Transverse colon (tissue), 4 donors: ENCODE data around the gene PROM2. TPM values are rescaled to one million over a fixed set of nuclear protein-coding genes. Genes with fewer than 3 reads are reported as not detected.

ENCODE experiments used
- DNase-seq: peaks from one replicate; pipeline ENCODE4 v3.0.0-alpha.2; 2019
- H3K27ac ChIP-seq, 4 donors: fragments of 200-600 bp; sonication (generic); 2 replicates each; pipeline ENCODE4 v1.5.1; 2016 to 2018; ENCODE audit warnings: inconsistent platforms in 4 of 4
- H3K27me3 ChIP-seq: fragments of 200-600 bp; sonication (generic); 2 replicates; pipeline ENCODE4 v1.5.1; 2017; ENCODE audit warnings: inconsistent platforms
- H3K36me3 ChIP-seq, 4 donors: fragments of 200-600 bp; sonication (generic); 2 replicates each; pipeline ENCODE4 v1.5.1; 2017 to 2019; ENCODE audit warnings: inconsistent platforms in 4 of 4
- H3K4me1 ChIP-seq, 4 donors: fragments of 200-600 bp; sonication (generic); 2 replicates each; pipeline ENCODE4 v1.5.1; 2017 to 2020; ENCODE audit warnings: inconsistent platforms in 4 of 4
- H3K4me3 ChIP-seq, 4 donors: fragments of 200-600 bp; sonication (generic); 1 replicate in 1 of 4; 2 replicates in 3 of 4; pipeline versions ENCODE4 v1.5.1 to v1.6.1; 2017 to 2019; ENCODE audit warnings: inconsistent platforms in 4 of 4
- H3K9me3 ChIP-seq, 2 donors: fragments of 200-600 bp; sonication (generic); 2 replicates each; pipeline ENCODE4 v1.5.1; 2017 to 2019; ENCODE audit warnings: inconsistent platforms in 2 of 2
- CTCF ChIP-seq, 5 experiments: fragments of 200-600 bp in 3 of 5; fragments of 450-650 bp in 2 of 5; sonication (generic) in 3 of 5; IDR thresholded peaks; 1 replicate in 2 of 5; 2 replicates in 3 of 5; pipeline ENCODE4 v1.5.1; 2016 to 2017; ENCODE audit warnings: antibody characterized with exemption in 5 of 5, inconsistent platforms in 3 of 5, mild to moderate bottlenecking in 2 of 5, moderate library complexity in 1 of 5
- EP300 ChIP-seq: sonication (generic); formaldehyde crosslinking; IDR thresholded peaks from one replicate; pipeline ENCODE4 v1.6.1; 2017; ENCODE audit warnings: antibody characterized with exemption, low read depth
- POLR2A ChIP-seq: fragments of 450-650 bp; IDR thresholded peaks from one replicate; pipeline ENCODE4 v1.6.1; 2016; ENCODE audit warnings: antibody characterized with exemption, mild to moderate bottlenecking, moderate library complexity
- POLR2AphosphoS5 ChIP-seq, 3 donors: sonication (generic); formaldehyde crosslinking; IDR thresholded peaks; one replicate each; pipeline ENCODE4 v1.6.1; 2016; ENCODE audit warnings: antibody characterized with exemption in 3 of 3
- WGBS, 2 donors: methylation state at CpG; one replicate each; pipeline ENCODE4 v1.1.5; 2018; ENCODE audit warnings: low coverage in 1 of 2; 5-methylcytosine and 5-hydroxymethylcytosine counted together
- in situ Hi-C, 4 donors: fragments of 200-750 bp; cut with MboI; loops; one replicate each; pipeline versions ENCODE4 v1.15.0 to v1.15.1; 2017; ENCODE audit warnings: low sequenced_read_pairs in 3 of 4, low pct_ligation_motif_present in 1 of 4, low pct_unique_long_range_greater_than_20kb in 1 of 4
- intact Hi-C: fragments of 100-400 bp; cut with DNase I; formaldehyde crosslinking; loops from one replicate; pipeline ENCODE4 v1.15.1; 2023; ENCODE audit warnings: low total_unique reads
- total RNA-seq, 4 donors: library from RNA; depleted of rRNA; stranded (reverse); fragments of >200 nt; gene quantifications; one replicate each; pipeline ENCODE4 v1.1.0, GENCODE V29; 2016

PROM2 gene
- 10 to 100 TPM; 20.2 to 46.6 (median 28.6) TPM for total RNA-seq

DNA sequence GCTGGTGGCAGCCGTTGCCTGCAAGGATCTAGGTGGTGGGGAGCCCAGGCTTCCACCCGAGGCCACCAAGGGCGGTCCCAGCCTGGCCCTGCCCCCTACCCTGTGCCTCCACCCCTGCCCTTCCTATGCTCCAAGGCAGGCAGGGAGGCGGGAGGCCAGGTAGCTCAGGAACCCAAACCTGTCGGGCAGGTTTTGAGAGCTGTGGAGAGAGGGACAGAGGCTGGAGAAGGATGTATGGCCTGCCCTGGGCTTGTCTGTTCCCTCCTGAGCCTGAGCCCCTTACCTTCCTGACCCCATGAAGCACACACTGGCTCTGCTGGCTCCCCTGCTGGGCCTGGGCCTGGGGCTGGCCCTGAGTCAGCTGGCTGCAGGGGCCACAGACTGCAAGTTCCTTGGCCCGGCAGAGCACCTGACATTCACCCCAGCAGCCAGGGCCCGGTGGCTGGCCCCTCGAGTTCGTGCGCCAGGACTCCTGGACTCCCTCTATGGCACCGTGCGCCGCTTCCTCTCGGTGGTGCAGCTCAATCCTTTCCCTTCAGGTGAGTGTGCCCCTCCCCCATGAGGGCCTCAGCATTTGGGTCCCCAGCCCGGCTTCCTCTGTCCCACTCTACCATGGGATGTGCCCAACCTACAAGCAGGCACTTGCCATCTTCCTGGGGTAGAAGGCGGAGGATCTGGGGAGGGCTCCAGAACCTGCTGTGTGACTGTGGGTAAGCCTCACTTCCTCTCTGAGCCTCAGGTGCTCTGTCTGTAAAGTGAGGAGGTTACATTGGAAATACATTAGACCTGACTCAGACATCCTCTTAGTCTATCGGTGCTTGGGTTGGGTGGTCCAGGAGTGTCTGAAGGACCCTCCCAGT, at the start of gene PROM2:
Gene PROM2 (plus strand): TSS at position 159 of the 860 bp plus-strand sequence. CDS start 137 bp downstream, at position 296.
- H3K4me1 ChIP-seq: peaks cover 0 to 34% (median 28%) of the 10 kb centered on the region in 4 donors
- no peaks in the 10 kb centered on the region for H3K27me3 ChIP-seq
- 67% methylated on average over 16 of the region's 17 CpGs; no CpG with 5 or more reads in 1 of the 2 donors for WGBS, 2 donors
- in situ Hi-C loops: no loop called here
- peak within 1 kb of the TSS in 3 of 4 donors; percentile 16 to 37 (median 33) for H3K4me3 ChIP-seq
- intact Hi-C loops: no loop called here
- H3K36me3 ChIP-seq: no peaks in the 10 kb centered on the region
- TF ChIP-seq POLR2A (peak; percentile 84), CTCF (IDR thresholded peaks at IDR 0.05) (no peak), POLR2AphosphoS5 (IDR thresholded peaks at IDR 0.05) (peak; percentile 83 to 85 (median 84))
- DNase-seq: peak; percentile 88
- H3K27ac ChIP-seq: peak within 1 kb of the TSS; percentile 73 to 86 (median 80)
- H3K9me3 ChIP-seq: no peaks in the 10 kb centered on the region

- Histone ChIP-seq H3K27ac (no peak overlapping the region), H3K4me3 (no peak overlapping the region), H3K27me3 (no peaks in the 10 kb centered on the region), H3K36me3 (peaks cover 0 to 1% (median 0%) of the 10 kb centered on the region in 4 donors), H3K9me3 (peaks cover 25 to 38% of the 10 kb centered on the region in 2 donors), H3K4me1 (no peaks in the 10 kb centered on the region)
- in situ Hi-C loops: loop anchor here in 1 of 4 donors (10.0 kb wide), 1 partner anchor 89 kb away; no protein-coding TSS in a partner anchor
- TF ChIP-seq CTCF (IDR thresholded peaks at IDR 0.05): no peak
- TF ChIP-seq POLR2AphosphoS5 (IDR thresholded peaks at IDR 0.05): no peak
- TF ChIP-seq EP300: no peak
- no peak for TF ChIP-seq POLR2A
- no peak for DNase-seq
- intact Hi-C loops: no loop called here
These were observed 48.6 kb upstream of the PROM2 start for GRCh38 chr2:95225658-95226057.

DNA sequence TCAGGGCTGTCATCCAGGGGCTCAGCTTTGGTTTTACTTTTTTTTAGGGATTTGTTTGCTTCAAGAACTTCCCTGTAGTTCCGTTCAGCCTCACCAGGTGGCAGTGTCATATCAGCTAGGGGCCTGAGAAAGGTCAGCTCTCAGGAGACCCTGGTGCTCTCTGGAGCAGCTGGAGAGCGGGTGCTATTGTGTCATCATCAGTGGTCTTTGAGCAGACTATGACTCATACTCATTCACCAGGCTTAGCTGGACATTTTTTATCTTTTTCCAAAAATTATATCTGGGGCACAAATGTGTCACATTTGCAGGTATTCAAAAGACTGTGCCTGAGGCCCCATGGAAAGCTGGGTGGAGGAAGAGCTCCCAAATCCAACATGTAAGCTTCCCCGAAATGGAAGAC, 42.5 kb upstream of the PROM2 start:
- WGBS, 2 donors: 25 to 40% methylated on average over 2 to 3 of the region's 3 CpGs
- Histone ChIP-seq H3K27me3 (no peaks in the 10 kb centered on the region), H3K4me1 (no peaks in the 10 kb centered on the region), H3K36me3 (no peaks in the 10 kb centered on the region), H3K4me3 (no peak overlapping the region), H3K9me3 (no peaks in the 10 kb centered on the region), H3K27ac (no peak overlapping the region)
- no peak for TF ChIP-seq POLR2A
- peak; percentile 62 to 74 (median 68) for TF ChIP-seq CTCF (IDR thresholded peaks at IDR 0.05)
- in situ Hi-C loops (no loop called here), intact Hi-C loops (no loop called here)
- DNase-seq: peak; percentile 69

DNA sequence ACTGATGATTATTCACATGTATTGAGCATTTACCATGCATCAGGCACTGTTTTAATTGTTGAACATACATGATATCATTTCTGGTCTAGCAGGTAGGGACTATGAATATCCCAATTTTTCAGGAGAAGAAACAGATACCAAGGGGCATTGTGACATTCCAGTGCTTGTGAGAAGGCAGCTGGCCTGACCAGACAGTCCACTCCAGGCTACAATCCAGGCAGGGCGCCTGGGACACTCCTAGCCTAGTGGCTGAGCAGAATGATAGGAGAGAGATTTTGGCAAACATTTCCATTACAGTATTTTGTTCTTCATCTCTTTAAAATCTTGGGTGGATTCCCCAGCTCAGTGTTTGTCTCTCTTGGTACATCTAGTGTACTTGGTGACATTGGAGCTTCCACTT, 42.0 kb upstream of the PROM2 start:
- in situ Hi-C loops (no loop called here), intact Hi-C loops (no loop called here)
- Histone ChIP-seq H3K9me3 (no peaks in the 10 kb centered on the region), H3K4me1 (no peaks in the 10 kb centered on the region), H3K27ac (no peak overlapping the region), H3K36me3 (no peaks in the 10 kb centered on the region), H3K27me3 (no peaks in the 10 kb centered on the region), H3K4me3 (no peak overlapping the region)
- WGBS, 2 donors: 78% methylated on average over 1 of the region's 1 CpG; no CpG with 5 or more reads in 1 of the 2 donors
- TF ChIP-seq EP300 (no peak), POLR2AphosphoS5 (IDR thresholded peaks at IDR 0.05) (no peak), CTCF (IDR thresholded peaks at IDR 0.05) (no peak), POLR2A (no peak)
- DNase-seq: no peak
